Measurements from ENCODE around the gene NPM1.

Gene NPM1

GRCh38 chr5:171450423-171451331 lies 63.0 kb downstream of the NPM1 start:
- no peak for DNase-seq (ENCODE audit: low read depth)

DNA sequence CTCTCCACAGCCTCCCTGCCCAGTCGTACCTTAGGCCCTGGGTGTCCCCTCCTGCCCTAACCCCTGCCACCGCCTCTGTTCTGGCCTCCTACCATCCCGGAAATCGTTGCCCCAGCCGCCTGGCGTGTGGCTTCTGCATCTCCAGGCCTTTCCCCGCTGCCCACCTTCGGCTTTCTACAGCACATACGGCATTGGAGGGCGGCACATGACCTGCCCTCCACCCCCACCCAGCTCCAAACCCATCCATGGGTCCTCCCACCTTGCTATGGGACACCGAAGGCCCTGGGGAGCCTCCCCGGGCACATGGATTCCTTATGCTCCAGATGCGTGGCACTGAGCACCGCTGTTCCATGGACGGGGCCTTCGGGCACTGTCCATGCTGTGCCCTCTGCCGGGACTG lies 63.8 kb downstream of the NPM1 start:
- DNase-seq (ENCODE audit: low read depth): no peak

GRCh38 chr5:171453056-171453725 lies 65.5 kb downstream of the NPM1 start:
- no peak for DNase-seq (ENCODE audit: low read depth)

DNA sequence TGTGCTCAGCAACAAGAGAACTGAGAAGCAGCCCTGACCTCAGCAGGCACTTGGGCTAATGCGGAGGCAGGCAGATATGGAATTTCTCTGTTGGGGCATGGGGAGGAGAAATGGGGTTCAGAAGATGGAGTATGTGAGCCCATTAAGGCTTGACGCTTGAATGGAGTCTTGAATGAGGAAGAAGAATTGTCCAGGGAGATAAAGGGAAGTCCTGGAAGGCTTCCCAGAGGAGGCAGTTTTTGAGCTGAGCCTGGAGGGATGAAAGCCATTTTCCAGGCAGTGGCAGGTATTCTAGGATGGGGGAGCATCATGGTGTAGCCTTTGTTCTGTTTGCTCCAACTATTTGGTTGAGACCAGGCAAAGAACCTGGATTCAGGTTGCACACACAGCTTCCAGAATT lies 66.3 kb downstream of the NPM1 start:
- DNase-seq (ENCODE audit: low read depth): no peak

DNA sequence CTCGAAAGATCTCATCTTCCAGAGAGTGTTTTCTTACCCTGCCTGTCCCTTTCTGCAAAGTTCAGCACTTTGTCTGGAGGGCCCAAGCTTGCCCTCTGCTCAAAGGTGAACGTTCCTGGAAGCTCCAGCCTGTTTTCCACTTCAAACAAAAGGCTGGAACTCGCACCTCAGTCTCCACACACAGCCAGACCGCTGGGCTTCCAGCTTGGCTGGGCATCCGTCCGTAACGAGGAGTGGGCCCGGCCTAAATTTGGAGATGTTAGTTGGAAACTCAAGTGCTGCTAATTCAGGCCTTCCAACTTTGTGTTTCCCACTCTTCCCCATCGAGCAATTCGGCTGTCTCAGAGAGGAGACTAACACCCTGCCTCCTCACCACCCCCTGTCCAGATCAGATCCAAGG lies 66.9 kb downstream of the NPM1 start:
- no peak for DNase-seq (ENCODE audit: low read depth)

- DNase-seq (ENCODE audit: low read depth): no peak
Observed at GRCh38 chr5:171455522-171455921, 67.9 kb downstream of the NPM1 start.

DNA sequence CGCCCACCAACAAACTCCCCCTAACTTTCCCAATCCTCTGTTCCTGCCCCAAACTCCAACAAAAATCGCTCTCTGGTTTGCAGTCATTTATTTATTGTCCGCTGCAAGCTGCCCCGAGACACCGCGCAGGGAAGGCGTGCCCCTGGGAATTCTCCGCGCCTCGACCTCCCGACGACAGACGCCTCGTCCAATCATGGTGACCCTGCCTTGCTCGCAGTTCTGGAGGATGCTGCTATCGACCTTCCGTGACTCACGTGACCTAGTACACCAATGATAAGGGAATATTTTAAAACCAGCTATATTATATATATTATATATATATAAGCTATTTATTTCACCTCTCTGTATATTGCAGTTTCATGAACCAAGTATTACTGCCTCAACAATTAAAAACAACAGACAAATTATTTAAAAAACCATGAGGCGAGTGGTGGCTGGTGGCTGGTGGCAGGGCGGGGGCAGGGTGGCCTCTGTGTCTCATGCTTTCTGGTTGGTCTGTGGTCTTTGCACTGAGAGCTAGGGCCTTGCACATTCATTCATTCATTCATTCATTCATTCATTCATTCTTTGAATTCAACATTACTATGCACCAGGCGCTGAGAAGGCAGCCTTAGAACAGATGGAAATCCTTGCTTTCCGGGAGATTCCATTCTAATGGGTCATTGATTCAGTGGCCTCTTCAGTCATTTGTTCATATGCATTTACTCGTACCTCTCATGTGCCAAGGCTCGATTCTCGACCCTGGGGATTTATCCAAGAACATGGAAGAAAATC lies 69.7 kb downstream of the NPM1 start:
- no peak for DNase-seq (ENCODE audit: low read depth)

GRCh38 chr5:171459839-171460238 lies 72.2 kb downstream of the NPM1 start:
- DNase-seq (ENCODE audit: low read depth): no peak

Data from activated gamma-delta T cell treated with anti-CD3 and anti-CD28 coated beads, Interleukin-2, amount 50 U/mL, for 16 hours (primary cell).